Measurements from ENCODE around the gene CROCC2.

The CROCC2 gene

GRCh38 chr2:240963868-240964703 is 58.0 kb downstream of the CROCC2 start:
- H3K36me3 ChIP-seq (ENCODE audit: control insufficient read depth, insufficient read depth, low read length) = no peaks in the 10 kb centered on the region
- no peaks in the 10 kb centered on the region for H3K27me3 ChIP-seq (ENCODE audit: control insufficient read depth, insufficient read depth, low read length)
- no peak overlapping the region for H3K4me3 ChIP-seq (ENCODE audit: low read depth, low read length)
- peaks cover 11% of the 10 kb centered on the region; the same call in 1 of the 2 replicates for H3K4me1 ChIP-seq (ENCODE audit: control insufficient read depth, insufficient read depth, low read length)
- H3K9ac ChIP-seq (ENCODE audit: low read depth, low read length) = no peak overlapping the region
- no peak overlapping the region for H3K27ac ChIP-seq (ENCODE audit: low read depth, low read length)
- H3K9me3 ChIP-seq (ENCODE audit: control insufficient read depth, insufficient read depth, low read length) = no peaks in the 10 kb centered on the region

DNA sequence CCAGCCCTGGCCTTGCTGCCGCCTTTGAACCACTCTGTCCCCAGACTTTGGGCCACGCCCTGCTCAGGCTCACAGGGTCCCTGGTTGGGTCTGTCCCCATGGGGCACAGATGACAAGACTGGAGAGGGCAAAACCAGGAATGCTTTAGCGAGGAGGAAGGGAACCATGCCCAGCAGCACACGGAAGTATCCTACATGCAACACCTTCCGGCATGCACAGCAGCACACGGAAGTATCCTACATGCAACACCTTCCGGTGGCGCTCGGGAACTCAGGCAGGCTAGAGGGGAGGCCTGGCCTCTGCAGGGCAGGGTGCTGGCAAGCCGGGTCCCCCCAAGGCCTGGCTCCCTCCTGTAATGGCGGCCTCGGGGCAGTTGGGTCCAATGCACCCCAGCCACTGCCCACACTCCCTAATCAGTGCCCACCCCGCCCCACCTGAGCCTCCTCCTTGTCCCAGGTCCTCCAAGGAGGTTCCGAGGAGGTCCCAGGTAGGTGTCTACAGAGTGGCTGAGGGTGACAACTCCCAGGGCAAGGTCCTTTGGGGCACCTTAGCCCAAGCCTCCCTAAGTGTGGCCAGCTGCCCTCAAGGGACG is 58.7 kb downstream of the CROCC2 start:
- Histone ChIP-seq H3K27ac (ENCODE audit: low read depth, low read length) (no peak overlapping the region), H3K36me3 (ENCODE audit: control insufficient read depth, insufficient read depth, low read length) (no peaks in the 10 kb centered on the region), H3K9ac (ENCODE audit: low read depth, low read length) (no peak overlapping the region), H3K4me3 (ENCODE audit: low read depth, low read length) (no peak overlapping the region), H3K9me3 (ENCODE audit: control insufficient read depth, insufficient read depth, low read length) (no peaks in the 10 kb centered on the region), H3K27me3 (ENCODE audit: control insufficient read depth, insufficient read depth, low read length) (no peaks in the 10 kb centered on the region), H3K4me1 (ENCODE audit: control insufficient read depth, insufficient read depth, low read length) (peaks cover 11% of the 10 kb centered on the region; the same call in 1 of the 2 replicates)

DNA sequence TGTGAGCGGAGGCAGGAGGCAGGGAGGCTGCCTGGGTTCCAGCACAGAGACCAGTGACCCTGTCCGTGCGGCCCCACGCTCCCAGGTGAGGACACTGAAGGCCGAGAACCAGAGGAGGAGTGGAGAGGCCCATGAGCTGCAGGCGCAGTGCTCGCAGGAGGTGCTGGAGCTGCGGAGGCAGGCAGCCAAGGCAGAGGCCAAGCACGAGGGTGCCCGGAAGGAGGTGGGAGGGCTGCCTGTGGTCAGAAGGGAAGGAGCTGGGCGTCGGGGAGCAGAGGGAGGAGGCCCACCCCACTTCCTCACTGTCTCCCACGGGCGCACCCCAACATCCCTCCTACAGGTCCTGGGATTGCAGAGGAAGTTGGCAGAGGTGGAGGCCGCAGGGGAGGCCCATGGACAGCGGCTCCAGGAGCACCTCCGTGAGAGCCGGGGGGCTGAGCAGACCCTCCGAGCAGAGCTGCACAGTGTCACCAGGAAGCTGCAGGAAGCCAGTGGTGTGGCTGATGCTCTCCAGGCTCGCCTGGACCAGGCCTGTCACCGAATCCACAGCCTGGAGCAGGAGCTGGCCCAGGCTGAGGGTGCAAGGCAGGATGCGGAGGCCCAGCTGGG is 59.3 kb downstream of the CROCC2 start:
- peaks cover 10% of the 10 kb centered on the region; the same call in 1 of the 2 replicates for H3K4me1 ChIP-seq (ENCODE audit: control insufficient read depth, insufficient read depth, low read length)
- no peaks in the 10 kb centered on the region for H3K9me3 ChIP-seq (ENCODE audit: control insufficient read depth, insufficient read depth, low read length)
- H3K36me3 ChIP-seq (ENCODE audit: control insufficient read depth, insufficient read depth, low read length) = no peaks in the 10 kb centered on the region
- no peak overlapping the region for H3K9ac ChIP-seq (ENCODE audit: low read depth, low read length)
- no peak overlapping the region for H3K4me3 ChIP-seq (ENCODE audit: low read depth, low read length)
- H3K27ac ChIP-seq (ENCODE audit: low read depth, low read length) = no peak overlapping the region
- no peaks in the 10 kb centered on the region for H3K27me3 ChIP-seq (ENCODE audit: control insufficient read depth, insufficient read depth, low read length)

DNA sequence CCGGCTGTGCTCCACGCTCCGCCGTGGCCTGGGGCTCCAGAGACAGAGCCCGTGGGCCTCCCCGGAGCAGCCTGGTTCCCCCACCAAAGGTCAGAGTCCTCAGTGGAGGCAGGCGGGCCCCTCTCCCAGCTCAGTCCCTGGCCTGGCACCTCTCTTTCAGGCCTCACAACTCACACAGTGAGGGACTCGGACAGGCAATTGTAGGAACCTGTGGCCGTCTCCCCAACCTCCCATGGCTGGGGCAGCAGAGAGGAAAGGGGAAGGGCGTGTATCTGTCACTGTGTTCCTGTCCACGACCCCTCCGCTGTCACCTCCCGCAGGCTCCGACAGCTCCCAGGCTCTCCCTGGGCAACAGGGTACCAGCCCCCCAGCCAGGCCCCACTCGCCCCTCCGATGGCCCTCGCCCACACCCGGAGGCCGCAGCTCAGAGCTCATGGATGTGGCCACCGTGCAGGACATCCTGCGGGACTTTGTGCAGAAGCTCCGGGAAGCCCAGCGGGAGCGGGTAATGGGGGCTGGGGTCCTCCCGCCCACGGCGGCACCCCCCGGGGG is 59.8 kb downstream of the CROCC2 start:
- H3K27ac ChIP-seq (ENCODE audit: low read depth, low read length) = no peak overlapping the region
- H3K9me3 ChIP-seq (ENCODE audit: control insufficient read depth, insufficient read depth, low read length) = no peaks in the 10 kb centered on the region
- no peaks in the 10 kb centered on the region for H3K36me3 ChIP-seq (ENCODE audit: control insufficient read depth, insufficient read depth, low read length)
- H3K27me3 ChIP-seq (ENCODE audit: control insufficient read depth, insufficient read depth, low read length) = no peaks in the 10 kb centered on the region
- H3K9ac ChIP-seq (ENCODE audit: low read depth, low read length) = no peak overlapping the region
- peaks cover 8% of the 10 kb centered on the region; the same call in 1 of the 2 replicates for H3K4me1 ChIP-seq (ENCODE audit: control insufficient read depth, insufficient read depth, low read length)
- no peak overlapping the region for H3K4me3 ChIP-seq (ENCODE audit: low read depth, low read length)

DNA sequence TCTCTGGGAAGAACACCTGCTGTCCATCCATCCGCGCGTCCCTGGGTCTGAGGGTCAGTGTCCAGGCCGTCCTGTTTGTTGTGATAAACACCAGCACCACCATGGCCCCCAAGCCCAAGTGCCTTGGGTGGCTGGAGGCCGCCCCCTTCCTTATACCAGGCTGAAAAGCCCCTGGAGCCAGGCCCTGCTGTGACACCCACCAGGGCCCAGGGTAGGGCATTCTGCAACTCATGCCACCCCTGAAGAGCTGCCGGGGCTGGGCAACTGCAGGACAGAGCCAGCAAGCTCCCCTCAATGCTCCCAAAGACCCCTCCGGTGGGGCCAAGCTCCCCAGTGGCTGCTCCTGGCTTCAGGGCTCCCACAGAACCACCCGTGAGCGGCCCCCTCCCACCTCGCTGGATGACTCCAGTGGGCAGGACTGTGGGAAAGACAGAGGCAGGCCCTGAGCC is 60.3 kb downstream of the CROCC2 start:
- Histone ChIP-seq H3K36me3 (ENCODE audit: control insufficient read depth, insufficient read depth, low read length) (no peaks in the 10 kb centered on the region), H3K4me3 (ENCODE audit: low read depth, low read length) (no peak overlapping the region), H3K9me3 (ENCODE audit: control insufficient read depth, insufficient read depth, low read length) (no peaks in the 10 kb centered on the region), H3K27me3 (ENCODE audit: control insufficient read depth, insufficient read depth, low read length) (no peaks in the 10 kb centered on the region), H3K4me1 (ENCODE audit: control insufficient read depth, insufficient read depth, low read length) (peaks cover 8% of the 10 kb centered on the region; the same call in 1 of the 2 replicates), H3K27ac (ENCODE audit: low read depth, low read length) (no peak overlapping the region), H3K9ac (ENCODE audit: low read depth, low read length) (no peak overlapping the region)

- Histone ChIP-seq H3K4me3 (ENCODE audit: low read depth, low read length) (no peak overlapping the region), H3K9me3 (ENCODE audit: control insufficient read depth, insufficient read depth, low read length) (no peaks in the 10 kb centered on the region), H3K36me3 (ENCODE audit: control insufficient read depth, insufficient read depth, low read length) (no peaks in the 10 kb centered on the region), H3K27me3 (ENCODE audit: control insufficient read depth, insufficient read depth, low read length) (no peaks in the 10 kb centered on the region), H3K9ac (ENCODE audit: low read depth, low read length) (no peak overlapping the region), H3K27ac (ENCODE audit: low read depth, low read length) (no peak overlapping the region), H3K4me1 (ENCODE audit: control insufficient read depth, insufficient read depth, low read length) (peaks cover 3% of the 10 kb centered on the region; the same call in 1 of the 2 replicates)
Observed at GRCh38 chr2:240966906-240967680, 61.0 kb downstream of the CROCC2 start.

- no peak overlapping the region for H3K27ac ChIP-seq (ENCODE audit: low read depth, low read length)
- H3K9ac ChIP-seq (ENCODE audit: low read depth, low read length) = no peak overlapping the region
- H3K4me1 ChIP-seq (ENCODE audit: control insufficient read depth, insufficient read depth, low read length) = no peaks in the 10 kb centered on the region
- H3K4me3 ChIP-seq (ENCODE audit: low read depth, low read length) = no peak overlapping the region
- no peaks in the 10 kb centered on the region for H3K27me3 ChIP-seq (ENCODE audit: control insufficient read depth, insufficient read depth, low read length)
- no peaks in the 10 kb centered on the region for H3K9me3 ChIP-seq (ENCODE audit: control insufficient read depth, insufficient read depth, low read length)
- no peaks in the 10 kb centered on the region for H3K36me3 ChIP-seq (ENCODE audit: control insufficient read depth, insufficient read depth, low read length)
Observed at GRCh38 chr2:240967681-240968621, 61.8 kb downstream of the CROCC2 start.

GRCh38 chr2:240968731-240969624 is 62.8 kb downstream of the CROCC2 start:
- H3K4me3 ChIP-seq (ENCODE audit: low read depth, low read length) = no peak overlapping the region
- no peaks in the 10 kb centered on the region for H3K4me1 ChIP-seq (ENCODE audit: control insufficient read depth, insufficient read depth, low read length)
- H3K9me3 ChIP-seq (ENCODE audit: control insufficient read depth, insufficient read depth, low read length) = no peaks in the 10 kb centered on the region
- no peaks in the 10 kb centered on the region for H3K27me3 ChIP-seq (ENCODE audit: control insufficient read depth, insufficient read depth, low read length)
- H3K36me3 ChIP-seq (ENCODE audit: control insufficient read depth, insufficient read depth, low read length) = no peaks in the 10 kb centered on the region
- no peak overlapping the region for H3K27ac ChIP-seq (ENCODE audit: low read depth, low read length)
- H3K9ac ChIP-seq (ENCODE audit: low read depth, low read length) = no peak overlapping the region

- Histone ChIP-seq H3K4me3 (ENCODE audit: low read depth, low read length) (no peak overlapping the region), H3K4me1 (ENCODE audit: control insufficient read depth, insufficient read depth, low read length) (no peaks in the 10 kb centered on the region), H3K9me3 (ENCODE audit: control insufficient read depth, insufficient read depth, low read length) (no peaks in the 10 kb centered on the region), H3K9ac (ENCODE audit: low read depth, low read length) (no peak overlapping the region), H3K27ac (ENCODE audit: low read depth, low read length) (no peak overlapping the region), H3K36me3 (ENCODE audit: control insufficient read depth, insufficient read depth, low read length) (no peaks in the 10 kb centered on the region), H3K27me3 (ENCODE audit: control insufficient read depth, insufficient read depth, low read length) (no peaks in the 10 kb centered on the region)
Observed at GRCh38 chr2:240970104-240970503, 64.0 kb downstream of the CROCC2 start.
